Transverse colon (tissue), 4 donors: ENCODE measurements around the gene SDR42E1.

Source experiments
- EP300 ChIP-seq: sonication (generic); formaldehyde crosslinking; IDR thresholded peaks from one replicate; pipeline ENCODE4 v1.6.1; 2017; ENCODE audit warnings: antibody characterized with exemption, low read depth
- POLR2A ChIP-seq: fragments of 450-650 bp; IDR thresholded peaks from one replicate; pipeline ENCODE4 v1.6.1; 2016; ENCODE audit warnings: antibody characterized with exemption, mild to moderate bottlenecking, moderate library complexity
- POLR2AphosphoS5 ChIP-seq, 3 donors: sonication (generic); formaldehyde crosslinking; IDR thresholded peaks; one replicate each; pipeline ENCODE4 v1.6.1; 2016; ENCODE audit warnings: antibody characterized with exemption in 3 of 3
- TF ChIP-seq, protein P1 (sequence below), 5 experiments: fragments of 200-600 bp in 3 of 5; fragments of 450-650 bp in 2 of 5; sonication (generic) in 3 of 5; IDR thresholded peaks; 1 replicate in 2 of 5; 2 replicates in 3 of 5; pipeline ENCODE4 v1.5.1; 2016 to 2017; ENCODE audit warnings: antibody characterized with exemption in 5 of 5, inconsistent platforms in 3 of 5, mild to moderate bottlenecking in 2 of 5, moderate library complexity in 1 of 5

DNA sequence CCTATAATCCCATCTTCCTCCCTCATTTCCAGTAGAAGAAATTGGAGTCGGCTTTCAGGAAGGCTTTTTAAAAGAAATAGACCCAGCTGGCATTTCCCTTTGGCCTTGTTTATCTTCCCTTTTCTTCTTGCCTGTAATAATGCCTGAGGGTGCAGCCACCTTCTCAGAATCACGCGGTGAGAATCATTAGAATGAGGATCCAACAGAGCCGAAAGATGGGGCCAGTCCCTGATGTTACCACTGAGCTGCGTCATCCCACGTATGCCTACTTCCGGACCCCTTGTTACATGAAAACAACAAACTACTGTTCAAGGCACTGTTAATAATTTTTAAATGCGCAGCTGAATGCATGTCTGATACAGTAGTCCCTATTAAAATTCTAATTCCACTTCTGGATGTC, 24.1 kb downstream of the SDR42E1 start:
- TF ChIP-seq, protein P1, sequence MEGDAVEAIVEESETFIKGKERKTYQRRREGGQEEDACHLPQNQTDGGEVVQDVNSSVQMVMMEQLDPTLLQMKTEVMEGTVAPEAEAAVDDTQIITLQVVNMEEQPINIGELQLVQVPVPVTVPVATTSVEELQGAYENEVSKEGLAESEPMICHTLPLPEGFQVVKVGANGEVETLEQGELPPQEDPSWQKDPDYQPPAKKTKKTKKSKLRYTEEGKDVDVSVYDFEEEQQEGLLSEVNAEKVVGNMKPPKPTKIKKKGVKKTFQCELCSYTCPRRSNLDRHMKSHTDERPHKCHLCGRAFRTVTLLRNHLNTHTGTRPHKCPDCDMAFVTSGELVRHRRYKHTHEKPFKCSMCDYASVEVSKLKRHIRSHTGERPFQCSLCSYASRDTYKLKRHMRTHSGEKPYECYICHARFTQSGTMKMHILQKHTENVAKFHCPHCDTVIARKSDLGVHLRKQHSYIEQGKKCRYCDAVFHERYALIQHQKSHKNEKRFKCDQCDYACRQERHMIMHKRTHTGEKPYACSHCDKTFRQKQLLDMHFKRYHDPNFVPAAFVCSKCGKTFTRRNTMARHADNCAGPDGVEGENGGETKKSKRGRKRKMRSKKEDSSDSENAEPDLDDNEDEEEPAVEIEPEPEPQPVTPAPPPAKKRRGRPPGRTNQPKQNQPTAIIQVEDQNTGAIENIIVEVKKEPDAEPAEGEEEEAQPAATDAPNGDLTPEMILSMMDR (IDR thresholded peaks at IDR 0.05), result no peak
- TF ChIP-seq POLR2A (no peak), POLR2AphosphoS5 (IDR thresholded peaks at IDR 0.05) (no peak), EP300 (no peak)
